D721Med (cell line): ENCODE measurements around the gene ITGA2.
A peak's percentile ranks its signal among the peaks of the same experiment; 100 is the strongest.

ENCODE experiments used
- DNase-seq: peaks from one replicate; pipeline ENCODE4 v3.0.0; 2011; ENCODE audit warnings: low spot score; ENCODE audit not compliant: insufficient read length
- FAIRE-seq: peaks from 2 replicates; lab custom pipeline; 2011; peaks lifted over from hg19 to GRCh38; lab: Jason Lieb, UNC
- CTCF ChIP-seq: IDR thresholded peaks from 2 replicates; pipeline ENCODE4 v1.5.1; 2012; ENCODE audit warnings: mild to moderate bottlenecking, control low read depth; ENCODE audit not compliant: insufficient read depth; ENCODE audit errors: missing control alignments

Gene ITGA2

DNA sequence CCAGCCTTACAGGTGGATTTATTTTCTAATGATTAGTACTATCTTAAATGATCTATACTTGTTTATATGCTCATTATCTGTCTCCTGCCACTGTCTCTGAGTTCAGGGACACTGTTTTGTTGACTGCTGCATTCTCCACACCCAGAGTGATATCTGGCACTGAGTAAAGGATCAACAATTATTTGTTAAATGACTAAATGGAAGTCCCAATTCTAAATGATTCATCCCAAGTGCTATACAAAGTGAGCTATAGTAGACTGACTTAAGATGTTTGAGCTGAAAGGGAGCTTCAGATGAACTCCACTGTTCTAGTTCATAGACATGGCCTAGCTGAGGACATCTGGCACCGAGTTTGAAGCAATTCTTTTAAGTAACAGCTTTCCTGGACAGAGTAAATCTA is 40.5 kb downstream of the ITGA2 start:
- DNase-seq (no peak), FAIRE-seq (no peak)
- TF ChIP-seq CTCF: no peak

GRCh38 chr5:53030893-53031292 is 41.7 kb downstream of the ITGA2 start:
- no peak for TF ChIP-seq CTCF
- no peak for FAIRE-seq
- no peak for DNase-seq

DNA sequence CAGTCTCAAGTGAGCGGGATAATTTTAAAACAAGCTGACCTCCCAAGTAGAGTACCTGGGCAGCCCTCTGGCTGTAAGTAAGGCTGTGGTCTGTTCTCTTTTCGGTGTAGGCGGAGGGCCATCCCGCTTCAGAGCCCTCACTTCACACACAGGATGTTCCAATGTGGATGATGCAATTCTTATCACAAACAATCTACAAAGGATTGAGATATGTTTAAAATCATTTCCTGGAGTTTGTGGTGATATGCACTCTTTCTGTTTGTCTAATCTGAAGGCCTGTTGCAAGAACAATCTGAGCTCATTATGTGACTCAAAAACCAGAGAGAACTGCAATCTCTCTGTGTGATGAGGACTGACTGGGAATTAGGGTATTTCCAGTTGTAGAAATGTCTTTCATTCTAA is 42.5 kb downstream of the ITGA2 start:
- no peak for TF ChIP-seq CTCF
- no peak for FAIRE-seq

GRCh38 chr5:53032188-53032587 is 43.0 kb downstream of the ITGA2 start:
- DNase-seq (no peak), FAIRE-seq (no peak)
- TF ChIP-seq CTCF: no peak

More for the DNA sequence above, 42.5 kb downstream of the ITGA2 start:
- DNase-seq: no peak

- TF ChIP-seq CTCF: no peak
- no peak for FAIRE-seq
- no peak for DNase-seq
Observed at GRCh38 chr5:53034832-53035231, 45.7 kb downstream of the ITGA2 start.

DNA sequence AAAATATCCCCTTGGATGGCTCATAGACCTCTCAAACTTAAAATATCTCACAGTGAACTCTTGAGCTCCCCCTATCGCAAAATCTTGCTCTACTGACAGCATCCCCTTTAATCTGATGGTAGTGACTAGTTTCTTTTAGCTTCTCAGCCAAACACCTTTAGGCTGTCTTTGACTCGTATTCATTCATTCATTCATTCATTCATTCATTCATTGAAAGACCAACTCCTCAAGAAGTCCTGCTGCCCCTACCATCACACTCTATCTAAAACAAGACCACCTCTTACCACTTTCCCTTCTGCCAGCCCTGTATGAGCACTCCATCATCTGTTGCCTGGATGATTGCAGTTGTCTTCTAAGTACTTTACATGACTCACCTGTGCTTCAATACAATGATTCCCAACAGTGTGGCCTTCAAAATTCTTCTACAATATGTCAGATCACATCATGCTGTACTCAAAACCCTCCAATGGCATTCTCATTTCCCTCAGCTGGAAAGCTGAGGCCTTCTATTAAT is 46.8 kb downstream of the ITGA2 start:
- TF ChIP-seq CTCF: peak; percentile 23
- FAIRE-seq (no peak), DNase-seq (no peak)

GRCh38 chr5:53037141-53037859 is 48.1 kb downstream of the ITGA2 start:
- FAIRE-seq (no peak), DNase-seq (no peak)
- no peak for TF ChIP-seq CTCF
